Measurements from ENCODE around the gene PROM1. TPM values are rescaled to one million over a fixed set of nuclear protein-coding genes. Genes with fewer than 3 reads are reported as not detected.

The PROM1 gene
- total and polyA plus RNA-seq, 3 donors from 2014 or later, result 24.5 to 32.9 (median 25.4) TPM

DNA sequence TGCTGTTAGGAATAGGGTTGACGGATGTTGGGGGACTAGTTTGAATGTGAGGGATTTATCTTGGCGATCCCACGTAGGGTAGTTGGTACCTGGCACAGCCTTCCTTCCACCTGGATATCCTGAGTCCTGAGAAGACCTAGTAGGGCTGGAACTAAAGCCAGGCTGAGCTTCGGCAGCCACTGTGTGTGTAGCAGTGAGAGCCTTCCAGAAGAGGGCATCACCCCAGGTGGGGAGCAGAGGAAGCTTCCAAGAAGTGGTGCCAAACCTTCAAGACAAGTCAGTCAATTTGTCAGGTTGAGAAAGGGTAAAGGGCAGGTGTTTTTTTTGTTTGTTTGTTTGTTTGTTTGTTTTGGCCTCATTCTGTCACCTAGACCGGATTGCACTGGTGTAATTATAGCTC, 119.7 kb downstream of the PROM1 start:
- H3K36me3 ChIP-seq (ENCODE audit: low read depth, missing control alignments), result no peaks in the 10 kb centered on the region
- intact Hi-C loops (cut with DNase I; ENCODE audit: low total_unique reads), result no loop called here
- peaks cover 4% of the 10 kb centered on the region for H3K4me1 ChIP-seq
- H3K27ac ChIP-seq, result no peak overlapping the region
- TF ChIP-seq POLR2A (IDR thresholded peaks at IDR 0.05), result no peak
- TF ChIP-seq, protein P1, sequence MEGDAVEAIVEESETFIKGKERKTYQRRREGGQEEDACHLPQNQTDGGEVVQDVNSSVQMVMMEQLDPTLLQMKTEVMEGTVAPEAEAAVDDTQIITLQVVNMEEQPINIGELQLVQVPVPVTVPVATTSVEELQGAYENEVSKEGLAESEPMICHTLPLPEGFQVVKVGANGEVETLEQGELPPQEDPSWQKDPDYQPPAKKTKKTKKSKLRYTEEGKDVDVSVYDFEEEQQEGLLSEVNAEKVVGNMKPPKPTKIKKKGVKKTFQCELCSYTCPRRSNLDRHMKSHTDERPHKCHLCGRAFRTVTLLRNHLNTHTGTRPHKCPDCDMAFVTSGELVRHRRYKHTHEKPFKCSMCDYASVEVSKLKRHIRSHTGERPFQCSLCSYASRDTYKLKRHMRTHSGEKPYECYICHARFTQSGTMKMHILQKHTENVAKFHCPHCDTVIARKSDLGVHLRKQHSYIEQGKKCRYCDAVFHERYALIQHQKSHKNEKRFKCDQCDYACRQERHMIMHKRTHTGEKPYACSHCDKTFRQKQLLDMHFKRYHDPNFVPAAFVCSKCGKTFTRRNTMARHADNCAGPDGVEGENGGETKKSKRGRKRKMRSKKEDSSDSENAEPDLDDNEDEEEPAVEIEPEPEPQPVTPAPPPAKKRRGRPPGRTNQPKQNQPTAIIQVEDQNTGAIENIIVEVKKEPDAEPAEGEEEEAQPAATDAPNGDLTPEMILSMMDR (IDR thresholded peaks at IDR 0.05), result no peak
- WGBS, 2 donors, result 83 to 87% methylated on average over 5 of the region's 5 CpGs
- no peak for DNase-seq
- H3K27me3 ChIP-seq, result no peaks in the 10 kb centered on the region
- H3K9me3 ChIP-seq, result no peaks in the 10 kb centered on the region
- no peak overlapping the region for H3K4me3 ChIP-seq

DNA sequence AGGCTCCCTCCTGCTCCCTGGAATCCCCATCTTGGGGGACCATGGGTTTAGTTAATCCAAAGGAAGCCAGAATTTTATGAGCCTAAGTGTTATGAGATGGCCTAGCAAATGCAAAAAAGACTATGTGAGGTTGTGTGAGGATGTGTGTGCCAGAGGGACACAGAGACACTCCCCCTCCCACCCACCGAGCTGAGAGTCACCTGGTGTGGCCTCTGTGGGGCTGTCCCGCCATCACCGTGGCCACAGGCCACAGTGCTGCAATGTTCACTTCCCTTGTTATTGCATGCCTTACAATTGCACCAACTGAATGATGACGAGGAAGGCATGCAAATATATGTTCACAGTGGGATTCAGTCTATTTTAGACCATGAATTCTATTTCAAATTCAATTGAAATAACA, 120.2 kb downstream of the PROM1 start:
- no peak for DNase-seq
- TF ChIP-seq, protein P1 (IDR thresholded peaks at IDR 0.05), result no peak
- no peak for TF ChIP-seq POLR2A (IDR thresholded peaks at IDR 0.05)
- H3K27me3 ChIP-seq, result no peaks in the 10 kb centered on the region
- H3K27ac ChIP-seq, result no peak overlapping the region
- WGBS, 2 donors, result 65 to 84% methylated on average over 4 of the region's 4 CpGs
- no peaks in the 10 kb centered on the region for H3K9me3 ChIP-seq
- intact Hi-C loops (cut with DNase I; ENCODE audit: low total_unique reads), result no loop called here
- no peak overlapping the region for H3K4me3 ChIP-seq
- peaks cover 4% of the 10 kb centered on the region for H3K4me1 ChIP-seq
- no peaks in the 10 kb centered on the region for H3K36me3 ChIP-seq (ENCODE audit: low read depth, missing control alignments)

DNA sequence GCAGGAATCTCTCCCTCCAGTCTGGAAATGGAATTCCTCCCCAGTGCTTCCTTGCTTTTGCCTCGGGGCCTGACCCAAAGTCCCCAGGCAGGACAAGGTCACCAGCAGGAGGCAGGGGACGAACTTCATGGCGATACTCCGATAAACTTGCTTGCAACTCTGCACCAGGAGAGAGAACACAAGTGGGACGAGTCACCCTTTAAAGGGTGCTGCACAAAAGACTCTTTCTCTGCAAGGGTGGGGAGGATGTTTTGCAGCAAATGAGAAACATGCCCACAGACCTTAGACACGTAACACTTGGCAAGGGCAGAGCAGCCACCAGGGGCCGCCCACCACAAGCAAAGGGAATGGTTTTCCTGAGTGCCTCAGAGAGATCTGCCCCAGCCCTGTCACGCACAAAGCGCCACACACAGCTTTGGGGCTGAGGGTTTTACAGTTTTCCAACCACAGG, 120.8 kb downstream of the PROM1 start, which contains the start of gene FGFBP2:
FGFBP2 (minus strand) TSS at position 175 of the 451 bp plus-strand sequence; CDS start at position 129, 46 bp downstream.
- H3K27ac ChIP-seq, result no peak within 1 kb of the TSS
- no peaks in the 10 kb centered on the region for H3K9me3 ChIP-seq
- intact Hi-C loops (cut with DNase I; ENCODE audit: low total_unique reads), result no loop called here
- no peaks in the 10 kb centered on the region for H3K27me3 ChIP-seq
- WGBS, 2 donors, result 43 to 55% methylated on average over 8 to 9 of the region's 9 CpGs
- peak; percentile 80 for DNase-seq
- peak within 1 kb of the TSS in 1 of 2 donors; percentile 8 for H3K4me3 ChIP-seq
- TF ChIP-seq, protein P1 (IDR thresholded peaks at IDR 0.05), result peak in 1 of 3 experiments; percentile 5
- TF ChIP-seq POLR2A (IDR thresholded peaks at IDR 0.05), result no peak
- H3K4me1 ChIP-seq, result peaks cover 4% of the 10 kb centered on the region
- no peaks in the 10 kb centered on the region for H3K36me3 ChIP-seq (ENCODE audit: low read depth, missing control alignments)

DNA sequence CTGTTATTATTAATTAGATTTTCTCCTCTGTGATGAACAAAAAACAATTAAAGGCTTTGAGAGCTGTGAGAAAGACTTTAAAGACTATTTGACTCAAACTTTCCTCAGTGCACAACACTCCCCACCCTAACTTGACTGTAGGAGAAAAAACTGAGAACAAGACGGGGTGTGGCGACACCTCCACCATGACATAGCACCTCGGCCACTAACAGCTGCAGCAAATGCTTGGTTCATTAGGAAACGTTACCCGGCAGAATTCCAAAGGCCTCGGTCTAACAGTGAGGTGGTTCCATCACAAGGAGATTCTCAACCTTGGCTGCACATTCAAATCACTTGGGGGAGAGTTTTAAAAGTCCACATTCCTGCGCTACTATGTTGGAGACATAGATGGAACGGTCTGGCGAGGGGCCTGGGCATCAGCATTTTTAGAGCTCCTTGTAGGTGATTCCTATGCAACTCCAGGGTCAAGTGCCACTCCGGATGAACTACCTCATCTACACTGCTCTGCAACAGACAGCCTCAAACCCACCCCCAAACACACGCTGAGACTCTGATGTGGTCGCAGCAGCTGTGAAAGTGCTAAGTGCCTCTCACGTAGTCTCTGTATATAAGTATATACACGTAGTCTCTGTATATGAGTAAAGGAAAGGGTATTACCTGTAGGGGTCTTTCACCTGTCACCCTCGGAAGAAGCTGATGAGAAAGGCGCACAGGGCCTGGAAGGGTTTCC, 121.9 kb downstream of the PROM1 start:
- WGBS, 2 donors, result 77 to 80% methylated on average over 15 to 16 of the region's 16 CpGs
- H3K4me3 ChIP-seq, result peak overlapping the region in 1 of 2 donors; percentile 8

More for the DNA sequence above, 121.9 kb downstream of the PROM1 start:
- DNase-seq, result no peak
- peaks cover 4% of the 10 kb centered on the region for H3K4me1 ChIP-seq
- no peak overlapping the region for H3K27ac ChIP-seq
- TF ChIP-seq, protein P1 (IDR thresholded peaks at IDR 0.05), result no peak
- no peak for TF ChIP-seq POLR2A (IDR thresholded peaks at IDR 0.05)
- H3K9me3 ChIP-seq, result no peaks in the 10 kb centered on the region
- intact Hi-C loops (cut with DNase I; ENCODE audit: low total_unique reads), result no loop called here
- no peaks in the 10 kb centered on the region for H3K27me3 ChIP-seq
- no peaks in the 10 kb centered on the region for H3K36me3 ChIP-seq (ENCODE audit: low read depth, missing control alignments)
